OCI-LY7 (cell line): ENCODE data around the gene ZMYND8. TPM values are rescaled to one million over a fixed set of nuclear protein-coding genes. Genes with fewer than 3 reads are reported as not detected.

Experiments used
- BruUV-seq: library from RNA; stranded (reverse); fragments of 400-500 nt; replicated peaks from 2 replicates; lab custom pipeline; 2021; lab: Mats Ljungman, UMichigan
- CTCF ChIA-PET: fragments of 300-600 bp; sonication (Branson Sonifier 250); formaldehyde crosslinking; loops from one replicate; lab custom pipeline; 2022; ENCODE audit warnings: antibody characterized with exemption; ENCODE audit not compliant: unreplicated experiment; lab: Charles Lee
- POLR2A ChIA-PET: fragments of 300-600 bp; sonication (Branson Sonifier 250); formaldehyde crosslinking; loops from one replicate; lab custom pipeline; 2022; ENCODE audit warnings: antibody characterized with exemption; lab: Charles Lee
- DNase-seq: peaks from one replicate; pipeline ENCODE4 v3.0.0-alpha.2; 2015; ENCODE audit warnings: low spot score
- H2AFZ ChIP-seq: fragments of 200-600 bp; sonication (generic), shearing (Covaris generic); 2 replicates; pipeline ENCODE4 v1.6.1; 2014; ENCODE audit warnings: mild to moderate bottlenecking, antibody characterized with exemption, low read length, moderate library complexity
- H3K27ac ChIP-seq: fragments of 200-600 bp; sonication (generic); 2 replicates; pipeline ENCODE4 v1.5.1; 2014; ENCODE audit warnings: mixed run types, low read depth, mild to moderate bottlenecking, moderate library complexity, low read length, inconsistent platforms; ENCODE audit not compliant: poor library complexity, severe bottlenecking
- H3K36me3 ChIP-seq: fragments of 200-600 bp; sonication (generic); 2 replicates; pipeline ENCODE4 v1.6.1; 2014; ENCODE audit warnings: mild to moderate bottlenecking, antibody characterized with exemption, low read length, moderate library complexity, mixed read lengths; ENCODE audit not compliant: insufficient read depth
- H3K4me1 ChIP-seq: fragments of 200-600 bp; sonication (generic); 2 replicates; pipeline ENCODE4 v1.5.1; 2014; ENCODE audit warnings: mild to moderate bottlenecking, low read length; ENCODE audit not compliant: insufficient read depth, poor library complexity, severe bottlenecking
- H3K4me2 ChIP-seq: fragments of 200-600 bp; sonication (generic); 2 replicates; pipeline ENCODE4 v1.6.1; 2014; ENCODE audit warnings: mild to moderate bottlenecking, low read length
- H3K4me3 ChIP-seq: fragments of 200-600 bp; sonication (generic); 2 replicates; pipeline ENCODE4 v1.5.1; 2014; ENCODE audit warnings: mild to moderate bottlenecking, low read depth, low read length; ENCODE audit not compliant: poor library complexity, severe bottlenecking
- H3K79me2 ChIP-seq: fragments of 200-600 bp; sonication (generic); 2 replicates; pipeline ENCODE4 v1.6.1; 2016; ENCODE audit warnings: low read depth, mild to moderate bottlenecking, low read length, moderate library complexity, mixed read lengths; ENCODE audit not compliant: insufficient read depth
- H3K9me2 ChIP-seq: fragments of 200-600 bp; sonication (generic); 2 replicates; pipeline ENCODE4 v1.6.1; 2016; ENCODE audit warnings: mild to moderate bottlenecking, low read length, mixed read lengths; ENCODE audit not compliant: insufficient read depth
- H3K9me3 ChIP-seq: fragments of 200-600 bp; sonication (generic); 2 replicates; pipeline ENCODE4 v1.6.1; 2014; ENCODE audit warnings: mild to moderate bottlenecking, mixed run types, low read length, mixed read lengths
- H4K20me1 ChIP-seq: fragments of 200-600 bp; sonication (generic); 2 replicates; pipeline ENCODE4 v1.6.1; 2014; ENCODE audit warnings: mild to moderate bottlenecking, antibody characterized with exemption, low read length, moderate library complexity, mixed read lengths; ENCODE audit not compliant: insufficient read depth
- EZH2phosphoT487 ChIP-seq: fragments of 200-600 bp; sonication (generic); IDR thresholded peaks from 2 replicates; pipeline ENCODE4 v1.6.1; 2018; ENCODE audit warnings: low read depth, borderline replicate concordance, mild to moderate bottlenecking, mixed run types, antibody characterized with exemption, low read length, moderate library complexity, mixed read lengths
- intact Hi-C: fragments of 100-400 bp; cut with micrococcal nuclease; formaldehyde crosslinking; loops from one replicate; pipeline ENCODE4 v1.10.0; 2022; ENCODE audit not compliant: unreplicated experiment
- total RNA-seq, 2 experiments: library from RNA; depleted of rRNA in 1 of 2; stranded (reverse); fragments of >200 nt in 1 of 2; shearing (Covaris generic) in 1 of 2; gene quantifications; 2 replicates each; pipeline ENCODE4 v1.2.3, GENCODE V29; 2014 to 2022
- TF ChIP-seq, protein P1 (sequence below): fragments of 200-600 bp; sonication (generic); conservative IDR thresholded peaks from 2 replicates; pipeline ENCODE4 v1.5.1; 2014; ENCODE audit warnings: mild to moderate bottlenecking, antibody characterized with exemption, low read length, moderate library complexity, mixed read lengths

ZMYND8 gene
- total RNA-seq, 2 experiments from 2014 or later, result 30.4 to 69.1 TPM

DNA sequence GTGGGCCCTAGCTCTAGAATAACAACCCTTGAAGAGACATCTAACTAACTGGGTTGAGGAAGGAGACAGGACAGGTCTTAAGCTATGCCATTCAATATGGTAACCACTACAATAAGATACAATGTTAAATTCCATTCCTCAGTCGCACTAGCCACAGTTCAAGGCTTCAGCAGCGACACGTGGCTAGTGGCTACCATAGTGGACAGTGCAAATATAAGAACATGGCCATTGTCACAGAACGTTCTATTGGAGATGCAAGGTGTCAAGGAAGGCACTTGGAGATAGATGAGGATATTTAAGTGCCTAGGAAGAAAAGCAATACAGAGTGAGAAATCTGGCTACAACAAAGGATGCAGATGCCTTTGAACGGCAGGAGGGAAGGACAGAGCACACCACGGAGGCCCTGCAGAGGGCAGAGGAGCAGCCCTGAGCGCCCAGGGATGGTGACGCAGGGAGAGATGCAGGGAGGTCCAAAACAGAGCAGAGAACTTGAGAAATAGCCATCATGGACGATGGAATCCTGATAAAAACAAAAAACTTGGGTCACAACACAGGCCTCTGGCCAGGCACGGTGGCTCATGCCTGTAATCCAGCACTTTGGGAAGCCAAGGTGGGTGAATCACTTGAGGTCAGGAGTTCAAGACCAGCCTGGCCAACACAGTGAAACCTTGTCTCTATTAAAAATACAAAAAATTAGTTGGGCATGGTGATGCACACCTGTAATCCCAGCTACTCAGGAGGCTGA is 140.7 kb downstream of the ZMYND8 start:
- no peaks in the 10 kb centered on the region for H3K4me1 ChIP-seq
- H3K9me3 ChIP-seq, result no peaks in the 10 kb centered on the region
- no peak overlapping the region for H2AFZ ChIP-seq
- H3K4me2 ChIP-seq, result no peak overlapping the region
- no peak overlapping the region for H3K27ac ChIP-seq
- ChIA-PET CTCF (no interaction called here), POLR2A (interaction anchor here (0.7 kb wide), 2 partner anchors 17 to 36 kb away, joined by 3 to 5 read pairs; no protein-coding TSS in a partner anchor)
- H3K36me3 ChIP-seq, result peaks cover 94% of the 10 kb centered on the region
- H3K4me3 ChIP-seq, result no peak overlapping the region
- BruUV-seq, result no TSS peak
- intact Hi-C loops, result no loop called here
- TF ChIP-seq, protein P1, sequence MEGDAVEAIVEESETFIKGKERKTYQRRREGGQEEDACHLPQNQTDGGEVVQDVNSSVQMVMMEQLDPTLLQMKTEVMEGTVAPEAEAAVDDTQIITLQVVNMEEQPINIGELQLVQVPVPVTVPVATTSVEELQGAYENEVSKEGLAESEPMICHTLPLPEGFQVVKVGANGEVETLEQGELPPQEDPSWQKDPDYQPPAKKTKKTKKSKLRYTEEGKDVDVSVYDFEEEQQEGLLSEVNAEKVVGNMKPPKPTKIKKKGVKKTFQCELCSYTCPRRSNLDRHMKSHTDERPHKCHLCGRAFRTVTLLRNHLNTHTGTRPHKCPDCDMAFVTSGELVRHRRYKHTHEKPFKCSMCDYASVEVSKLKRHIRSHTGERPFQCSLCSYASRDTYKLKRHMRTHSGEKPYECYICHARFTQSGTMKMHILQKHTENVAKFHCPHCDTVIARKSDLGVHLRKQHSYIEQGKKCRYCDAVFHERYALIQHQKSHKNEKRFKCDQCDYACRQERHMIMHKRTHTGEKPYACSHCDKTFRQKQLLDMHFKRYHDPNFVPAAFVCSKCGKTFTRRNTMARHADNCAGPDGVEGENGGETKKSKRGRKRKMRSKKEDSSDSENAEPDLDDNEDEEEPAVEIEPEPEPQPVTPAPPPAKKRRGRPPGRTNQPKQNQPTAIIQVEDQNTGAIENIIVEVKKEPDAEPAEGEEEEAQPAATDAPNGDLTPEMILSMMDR, result no peak
- TF ChIP-seq EZH2phosphoT487, result no peak
- H4K20me1 ChIP-seq, result no peaks in the 10 kb centered on the region
- no peaks in the 10 kb centered on the region for H3K79me2 ChIP-seq
- no peaks in the 10 kb centered on the region for H3K9me2 ChIP-seq
- DNase-seq, result no peak

DNA sequence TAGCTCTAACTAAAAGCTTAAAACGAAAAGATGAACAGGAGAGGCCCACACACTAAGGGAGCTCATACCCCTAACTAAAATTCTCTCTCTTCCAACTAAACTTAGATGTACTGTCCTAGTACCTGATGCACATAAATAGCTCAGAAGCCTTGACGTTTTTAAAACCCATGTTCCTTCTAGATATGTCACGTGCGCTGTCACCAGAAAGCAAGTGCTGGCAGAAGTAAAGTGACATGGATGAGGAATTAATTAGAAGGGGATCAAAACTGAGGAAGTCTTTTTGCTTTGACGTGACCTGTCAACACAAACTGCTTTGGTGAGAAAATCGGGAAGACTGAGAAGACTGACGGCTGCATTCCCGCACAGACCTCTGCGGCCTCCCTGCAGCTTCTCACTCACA is 142.5 kb downstream of the ZMYND8 start:
- no peaks in the 10 kb centered on the region for H3K9me2 ChIP-seq
- H3K79me2 ChIP-seq, result no peaks in the 10 kb centered on the region
- DNase-seq, result no peak
- H2AFZ ChIP-seq, result no peak overlapping the region
- H3K27ac ChIP-seq, result no peak overlapping the region
- H3K9me3 ChIP-seq, result no peaks in the 10 kb centered on the region
- TF ChIP-seq, protein P1, result no peak
- no peak for TF ChIP-seq EZH2phosphoT487
- POLR2A ChIA-PET, result interaction anchor here (0.9 kb wide), 1 partner anchor 21 kb away, joined by 3 read pairs; no protein-coding TSS in a partner anchor
- intact Hi-C loops, result no loop called here
- H3K4me2 ChIP-seq, result no peak overlapping the region
- no peaks in the 10 kb centered on the region for H4K20me1 ChIP-seq
- H3K36me3 ChIP-seq, result peaks cover 95% of the 10 kb centered on the region
- no TSS peak for BruUV-seq
- CTCF ChIA-PET, result no interaction called here
- H3K4me1 ChIP-seq, result no peaks in the 10 kb centered on the region
- H3K4me3 ChIP-seq, result no peak overlapping the region

DNA sequence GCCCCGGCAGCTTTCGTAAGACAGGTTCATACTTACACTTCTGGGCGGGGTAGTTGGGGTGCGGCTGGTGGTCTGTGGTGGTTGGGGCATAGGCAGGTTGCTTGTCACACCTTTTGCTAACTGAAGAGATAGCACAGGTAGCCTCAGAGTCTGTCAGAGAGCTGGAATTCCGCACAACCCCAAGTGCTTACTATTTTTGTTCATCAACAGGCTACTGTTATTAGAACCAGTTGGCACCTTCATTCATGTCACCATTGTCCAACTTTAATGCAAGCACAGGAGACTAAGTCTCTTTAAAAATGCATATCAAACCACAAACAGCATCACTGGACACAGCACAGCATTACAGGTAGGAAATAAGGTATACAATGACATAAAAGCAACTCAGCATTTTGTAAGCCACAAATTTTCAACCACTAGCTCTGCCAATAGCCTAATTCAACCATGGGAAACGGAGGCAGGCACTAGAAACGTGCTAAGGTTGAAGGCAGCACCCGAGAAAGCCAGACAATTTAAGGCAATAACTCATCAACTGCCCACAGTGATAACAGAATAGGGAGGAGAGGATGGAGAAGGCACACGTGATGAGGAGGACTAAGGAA is 143.8 kb downstream of the ZMYND8 start:
- Histone ChIP-seq H3K4me3 (no peak overlapping the region), H3K4me2 (no peak overlapping the region), H3K9me3 (no peaks in the 10 kb centered on the region), H3K9me2 (no peaks in the 10 kb centered on the region), H3K27ac (no peak overlapping the region), H3K79me2 (no peaks in the 10 kb centered on the region), H4K20me1 (no peaks in the 10 kb centered on the region), H3K36me3 (peaks cover 94% of the 10 kb centered on the region), H2AFZ (no peak overlapping the region), H3K4me1 (no peaks in the 10 kb centered on the region)
- no peak for TF ChIP-seq EZH2phosphoT487
- TF ChIP-seq, protein P1, result no peak
- DNase-seq, result no peak
- BruUV-seq, result no TSS peak
- POLR2A ChIA-PET, result no interaction called here
- intact Hi-C loops, result no loop called here
- CTCF ChIA-PET, result no interaction called here
